Measurements from ENCODE around the gene SLC1A6.
"Not testable (repeated sequence)": the region's sequence is repeated elsewhere in the genome, so short reads cannot be mapped to it uniquely, and the experiment has no call there.

Gene SLC1A6

DNA sequence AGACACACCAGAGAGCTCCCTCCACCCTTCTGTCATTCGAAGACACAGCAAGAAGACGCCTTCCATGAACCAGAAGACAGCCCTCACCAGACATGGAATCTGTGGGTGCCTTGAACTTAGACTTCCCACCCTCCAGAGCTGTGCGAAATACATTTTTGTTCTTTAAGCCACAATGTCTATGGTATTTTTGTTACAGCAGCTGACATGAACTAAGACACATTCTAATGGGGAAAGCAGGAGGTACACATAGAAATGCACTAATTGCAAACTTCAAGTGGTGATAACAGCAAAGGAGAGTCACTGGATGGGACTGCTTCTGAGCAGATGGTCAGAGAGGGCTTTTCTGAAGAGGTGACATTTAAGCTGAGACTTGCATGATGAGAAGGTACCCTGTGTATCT lies 22.2 kb downstream of the SLC1A6 start:
- H3K27me3 ChIP-seq (ENCODE audit: insufficient read depth, low read length) = no peaks in the 10 kb centered on the region
- no peaks in the 10 kb centered on the region for H3K79me2 ChIP-seq (ENCODE audit: control insufficient read depth, insufficient read depth, low read length, unreplicated experiment)
- H3K4me3 ChIP-seq (ENCODE audit: low read depth, low read length) = no peak overlapping the region
- H3K36me3 ChIP-seq (ENCODE audit: insufficient read depth, low read length) = no peaks in the 10 kb centered on the region
- H2AFZ ChIP-seq (ENCODE audit: low read length, unreplicated experiment) = no peak overlapping the region
- no peak overlapping the region for H3K27ac ChIP-seq (ENCODE audit: low read depth, low read length)
- H3K4me1 ChIP-seq (ENCODE audit: control insufficient read depth, insufficient read depth, low read length, unreplicated experiment) = no peaks in the 10 kb centered on the region

DNA sequence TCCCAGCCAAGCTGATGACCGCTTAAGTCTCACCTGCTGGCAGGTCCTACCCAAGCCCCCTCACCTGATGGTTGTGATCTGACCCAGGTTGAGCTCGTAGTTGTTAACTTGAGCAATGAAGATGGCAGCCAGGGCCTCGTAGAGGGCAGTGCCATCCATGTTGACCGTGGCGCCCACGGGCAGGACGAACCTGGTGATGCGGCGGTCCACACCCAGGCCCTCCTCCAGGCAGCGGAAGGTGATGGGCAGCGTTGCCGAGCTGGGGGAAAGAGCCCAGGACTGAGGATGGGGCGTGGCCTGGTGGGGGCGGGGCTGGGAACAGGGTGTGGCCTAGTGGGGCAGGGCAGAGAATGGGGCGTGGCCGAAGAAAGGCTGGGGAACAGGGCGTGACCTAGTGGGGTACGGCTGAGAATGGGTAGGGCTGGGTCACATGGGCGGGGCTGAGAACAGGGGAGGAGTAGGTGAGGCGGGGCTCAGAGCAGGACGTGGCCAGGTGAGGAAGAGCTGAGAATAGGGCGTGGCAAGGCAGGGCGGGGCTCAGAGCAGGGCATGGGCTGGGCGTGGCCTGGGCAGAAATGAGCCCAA lies 25.5 kb downstream of the SLC1A6 start:
- Histone ChIP-seq H3K4me1 (ENCODE audit: control insufficient read depth, insufficient read depth, low read length, unreplicated experiment) (no peaks in the 10 kb centered on the region), H2AFZ (ENCODE audit: low read length, unreplicated experiment) (no peak overlapping the region), H3K36me3 (ENCODE audit: insufficient read depth, low read length) (no peaks in the 10 kb centered on the region), H3K4me3 (ENCODE audit: low read depth, low read length) (no peak overlapping the region), H3K79me2 (ENCODE audit: control insufficient read depth, insufficient read depth, low read length, unreplicated experiment) (no peaks in the 10 kb centered on the region), H3K27me3 (ENCODE audit: insufficient read depth, low read length) (no peaks in the 10 kb centered on the region), H3K27ac (ENCODE audit: low read depth, low read length) (no peak overlapping the region)

DNA sequence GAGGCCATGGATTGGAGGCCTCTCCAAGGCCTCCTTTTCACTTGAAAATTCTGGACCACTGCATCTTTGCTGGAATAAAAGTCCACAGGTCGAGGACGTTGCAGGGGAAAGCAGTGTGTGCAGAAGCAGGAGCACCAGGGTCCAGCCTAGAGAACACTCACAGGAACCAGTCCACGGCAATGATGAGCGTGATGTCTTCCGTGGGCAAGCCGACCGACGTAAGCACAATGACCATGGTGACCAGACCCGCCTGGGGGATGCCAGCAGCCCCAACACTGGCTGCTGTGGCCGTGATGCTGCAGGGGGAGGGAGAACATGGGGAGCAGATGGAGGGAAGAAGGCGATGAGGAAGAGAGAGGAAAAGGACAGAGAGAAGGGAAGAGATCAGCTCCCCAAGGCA lies 26.9 kb downstream of the SLC1A6 start:
- Histone ChIP-seq H3K27me3 (ENCODE audit: insufficient read depth, low read length) (no peaks in the 10 kb centered on the region), H2AFZ (ENCODE audit: low read length, unreplicated experiment) (no peak overlapping the region), H3K27ac (ENCODE audit: low read depth, low read length) (no peak overlapping the region), H3K4me3 (ENCODE audit: low read depth, low read length) (no peak overlapping the region), H3K4me1 (ENCODE audit: control insufficient read depth, insufficient read depth, low read length, unreplicated experiment) (no peaks in the 10 kb centered on the region), H3K79me2 (ENCODE audit: control insufficient read depth, insufficient read depth, low read length, unreplicated experiment) (no peaks in the 10 kb centered on the region), H3K36me3 (ENCODE audit: insufficient read depth, low read length) (no peaks in the 10 kb centered on the region)

DNA sequence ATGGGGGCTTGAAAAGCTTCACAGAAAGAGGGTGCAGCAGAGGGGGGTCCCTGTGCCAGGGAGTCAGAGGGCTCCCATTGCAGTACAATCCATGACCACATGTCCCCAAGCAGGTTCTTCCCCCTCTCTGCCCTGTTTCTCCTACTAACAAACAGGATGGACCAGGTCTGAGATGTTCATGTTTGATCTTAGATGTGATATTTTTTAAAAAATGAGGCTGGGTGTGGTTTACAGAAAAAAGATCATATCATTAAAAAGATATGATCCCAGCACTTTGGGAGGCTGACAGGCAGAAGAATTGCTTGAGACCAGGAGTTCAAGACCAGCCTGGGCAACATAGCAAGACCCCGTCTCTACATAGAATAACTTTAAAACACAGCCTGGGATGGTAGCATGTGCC lies 29.2 kb downstream of the SLC1A6 start:
- no peaks in the 10 kb centered on the region for H3K4me1 ChIP-seq (ENCODE audit: control insufficient read depth, insufficient read depth, low read length, unreplicated experiment)
- no peak overlapping the region for H3K4me3 ChIP-seq (ENCODE audit: low read depth, low read length)
- no peaks in the 10 kb centered on the region for H3K36me3 ChIP-seq (ENCODE audit: insufficient read depth, low read length)
- H3K27me3 ChIP-seq (ENCODE audit: insufficient read depth, low read length) = no peaks in the 10 kb centered on the region
- no peaks in the 10 kb centered on the region for H3K79me2 ChIP-seq (ENCODE audit: control insufficient read depth, insufficient read depth, low read length, unreplicated experiment)
- H3K27ac ChIP-seq (ENCODE audit: low read depth, low read length) = no peak overlapping the region
- no peak overlapping the region for H2AFZ ChIP-seq (ENCODE audit: low read length, unreplicated experiment)

DNA sequence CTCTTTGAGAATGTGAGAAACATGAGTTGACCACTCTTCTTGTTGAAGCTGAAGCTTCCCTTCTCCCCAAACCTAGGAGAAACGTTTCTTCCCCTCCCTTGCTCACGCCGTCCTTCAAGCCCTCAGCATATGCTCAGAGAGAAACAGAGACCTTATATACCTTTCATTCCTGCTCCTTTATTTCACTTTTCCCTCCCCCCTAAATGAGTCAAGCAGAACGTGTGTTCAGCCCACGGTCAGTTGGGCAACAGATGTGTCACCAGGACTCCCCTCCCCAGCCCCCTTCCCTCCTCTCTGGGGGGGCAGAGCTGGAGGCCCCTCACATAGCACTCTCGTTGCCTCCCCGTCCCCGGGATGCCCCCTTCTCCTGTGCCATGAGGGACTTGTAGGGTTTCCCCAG lies 29.8 kb downstream of the SLC1A6 start:
- Histone ChIP-seq H3K4me1 (ENCODE audit: control insufficient read depth, insufficient read depth, low read length, unreplicated experiment) (no peaks in the 10 kb centered on the region), H3K4me3 (ENCODE audit: low read depth, low read length) (no peak overlapping the region), H3K27ac (ENCODE audit: low read depth, low read length) (no peak overlapping the region), H3K36me3 (ENCODE audit: insufficient read depth, low read length) (no peaks in the 10 kb centered on the region), H3K79me2 (ENCODE audit: control insufficient read depth, insufficient read depth, low read length, unreplicated experiment) (no peaks in the 10 kb centered on the region), H3K27me3 (ENCODE audit: insufficient read depth, low read length) (no peaks in the 10 kb centered on the region), H2AFZ (ENCODE audit: low read length, unreplicated experiment) (no peak overlapping the region)

DNA sequence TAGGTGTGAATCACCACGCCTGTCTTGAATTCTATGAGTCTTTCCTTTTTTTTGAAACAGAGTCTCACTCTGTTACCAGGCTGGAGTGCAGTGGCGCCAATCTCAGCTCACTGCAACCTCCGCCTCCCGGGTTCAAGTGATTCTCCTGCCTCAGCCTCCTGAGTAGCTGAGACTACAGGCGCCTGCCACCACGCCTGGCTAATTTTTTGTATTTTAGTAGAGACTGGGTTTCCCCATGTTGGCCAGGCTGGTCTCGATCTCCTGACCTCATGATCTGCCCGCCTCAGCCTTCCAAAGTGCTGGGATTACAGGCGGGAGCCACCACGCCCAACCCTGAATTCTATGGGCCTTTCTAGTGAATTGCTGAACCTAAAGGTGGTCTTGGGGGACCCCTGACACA lies 30.3 kb downstream of the SLC1A6 start:
- H3K27me3 ChIP-seq (ENCODE audit: insufficient read depth, low read length); H3K36me3 ChIP-seq (ENCODE audit: insufficient read depth, low read length); H3K4me1 ChIP-seq (ENCODE audit: control insufficient read depth, insufficient read depth, low read length, unreplicated experiment); H3K27ac ChIP-seq (ENCODE audit: low read depth, low read length); H3K79me2 ChIP-seq (ENCODE audit: control insufficient read depth, insufficient read depth, low read length, unreplicated experiment); H3K4me3 ChIP-seq (ENCODE audit: low read depth, low read length); H2AFZ ChIP-seq (ENCODE audit: low read length, unreplicated experiment): not testable (repeated sequence)

DNA sequence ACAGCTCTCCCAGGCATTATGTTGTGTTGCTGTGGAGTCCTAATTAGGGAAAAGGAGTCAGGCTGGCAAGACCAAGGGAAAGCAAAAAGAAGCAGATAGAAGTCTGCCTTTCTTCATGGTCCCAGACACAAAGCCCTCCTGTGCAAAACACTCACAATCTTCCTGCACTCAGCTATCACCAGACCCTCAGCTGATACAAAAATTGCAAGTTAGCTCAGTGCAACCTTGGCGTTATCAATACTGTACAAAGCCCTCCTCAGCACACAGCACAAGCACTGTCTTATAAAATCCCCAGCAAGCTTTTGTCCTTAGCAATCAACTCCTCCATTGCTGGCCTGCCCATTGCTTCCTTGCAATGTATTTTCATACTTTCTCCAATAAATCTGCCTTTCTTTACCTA lies 35.2 kb downstream of the SLC1A6 start:
- no peak overlapping the region for H3K27ac ChIP-seq (ENCODE audit: low read depth, low read length)
- no peak overlapping the region for H2AFZ ChIP-seq (ENCODE audit: low read length, unreplicated experiment)
- no peaks in the 10 kb centered on the region for H3K36me3 ChIP-seq (ENCODE audit: insufficient read depth, low read length)
- peaks cover 3% of the 10 kb centered on the region for H3K4me1 ChIP-seq (ENCODE audit: control insufficient read depth, insufficient read depth, low read length, unreplicated experiment)
- H3K4me3 ChIP-seq (ENCODE audit: low read depth, low read length) = no peak overlapping the region
- H3K27me3 ChIP-seq (ENCODE audit: insufficient read depth, low read length) = no peaks in the 10 kb centered on the region
- no peaks in the 10 kb centered on the region for H3K79me2 ChIP-seq (ENCODE audit: control insufficient read depth, insufficient read depth, low read length, unreplicated experiment)

DNA sequence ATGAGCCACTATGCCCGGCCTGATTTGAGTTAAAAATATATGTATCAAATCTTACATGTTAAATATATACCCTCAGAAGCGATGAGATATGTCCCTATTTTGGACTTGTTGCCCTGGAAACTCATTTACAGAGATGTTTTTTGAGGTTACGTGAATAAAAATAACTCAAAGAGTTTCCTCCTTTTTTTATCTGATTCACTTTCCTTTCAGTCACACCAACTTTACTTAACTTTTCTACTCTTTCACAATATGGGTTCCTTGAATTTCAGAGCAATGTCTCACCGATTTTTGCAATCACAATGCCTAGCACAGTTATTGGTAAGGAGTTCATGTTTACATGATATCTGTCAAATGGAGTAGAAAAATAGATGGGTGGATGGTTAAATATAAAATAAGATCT lies 36.1 kb downstream of the SLC1A6 start:
- Histone ChIP-seq H3K27ac (ENCODE audit: low read depth, low read length) (peak overlapping the region; percentile 66), H2AFZ (ENCODE audit: low read length, unreplicated experiment) (no peak overlapping the region)

DNA sequence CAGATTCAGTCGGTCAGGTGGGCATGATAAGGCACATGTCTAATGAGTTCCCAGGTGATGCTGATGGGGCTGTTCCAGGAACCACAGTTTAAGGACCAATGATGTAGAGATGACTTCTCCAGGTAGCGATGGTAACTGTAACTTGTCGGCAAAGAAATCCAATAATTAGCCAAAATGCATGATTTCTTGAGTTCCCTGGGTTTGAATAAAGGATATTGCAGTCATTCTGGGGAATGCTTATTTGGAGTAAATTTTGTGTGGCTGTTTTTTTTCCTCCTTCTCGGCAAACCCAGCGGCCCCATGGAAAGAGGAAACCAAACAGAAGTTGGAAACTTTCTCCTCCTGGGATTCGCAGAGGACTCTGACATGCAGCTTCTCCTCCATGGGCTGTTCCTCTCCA lies 38.5 kb downstream of the SLC1A6 start, which contains the start of gene OR7C2:
Gene OR7C2 (plus strand): TSS at position 301 of the 400 bp plus-strand sequence. CDS start 0 bp downstream, at position 301.
- no peaks in the 10 kb centered on the region for H3K79me2 ChIP-seq (ENCODE audit: control insufficient read depth, insufficient read depth, low read length, unreplicated experiment)
- no peak within 1 kb of the TSS for H2AFZ ChIP-seq (ENCODE audit: low read length, unreplicated experiment)
- H3K27ac ChIP-seq (ENCODE audit: low read depth, low read length) = no peak within 1 kb of the TSS
- H3K4me3 ChIP-seq (ENCODE audit: low read depth, low read length) = no peak within 1 kb of the TSS
- H3K36me3 ChIP-seq (ENCODE audit: insufficient read depth, low read length) = no peaks in the 10 kb centered on the region
- peaks cover 3% of the 10 kb centered on the region for H3K4me1 ChIP-seq (ENCODE audit: control insufficient read depth, insufficient read depth, low read length, unreplicated experiment)
- H3K27me3 ChIP-seq (ENCODE audit: insufficient read depth, low read length) = peaks cover 2% of the 10 kb centered on the region

More for the DNA sequence above, 36.1 kb downstream of the SLC1A6 start:
- no peaks in the 10 kb centered on the region; the same call in 1 of the 2 replicates for H3K27me3 ChIP-seq (ENCODE audit: insufficient read depth, low read length)
- peaks cover 3% of the 10 kb centered on the region for H3K4me1 ChIP-seq (ENCODE audit: control insufficient read depth, insufficient read depth, low read length, unreplicated experiment)
- H3K36me3 ChIP-seq (ENCODE audit: insufficient read depth, low read length) = no peaks in the 10 kb centered on the region
- no peak overlapping the region for H3K4me3 ChIP-seq (ENCODE audit: low read depth, low read length)
- H3K79me2 ChIP-seq (ENCODE audit: control insufficient read depth, insufficient read depth, low read length, unreplicated experiment) = no peaks in the 10 kb centered on the region

DNA sequence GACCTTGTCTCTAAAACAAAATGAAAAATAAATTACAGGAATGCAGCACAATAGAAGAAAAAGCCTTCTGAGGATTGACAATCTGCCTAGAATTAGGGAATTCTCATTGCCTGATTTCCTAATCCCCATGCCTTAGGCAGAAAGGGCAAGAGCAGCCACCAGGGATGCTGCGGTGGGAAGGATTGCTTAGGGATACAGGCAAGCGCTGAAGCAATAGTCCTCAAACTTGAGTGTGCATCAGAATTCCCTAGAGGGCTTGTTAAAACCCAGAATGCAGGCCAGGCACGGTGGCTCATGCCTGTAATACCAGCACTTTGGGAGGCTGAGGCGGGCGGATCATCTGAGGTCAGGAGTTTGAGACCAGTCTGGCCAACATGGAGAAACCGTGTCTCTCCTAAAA lies 39.4 kb downstream of the SLC1A6 start:
- Histone ChIP-seq H3K36me3 (ENCODE audit: insufficient read depth, low read length) (no peaks in the 10 kb centered on the region), H3K27ac (ENCODE audit: low read depth, low read length) (no peak overlapping the region), H3K4me1 (ENCODE audit: control insufficient read depth, insufficient read depth, low read length, unreplicated experiment) (peaks cover 3% of the 10 kb centered on the region), H2AFZ (ENCODE audit: low read length, unreplicated experiment) (no peak overlapping the region), H3K79me2 (ENCODE audit: control insufficient read depth, insufficient read depth, low read length, unreplicated experiment) (no peaks in the 10 kb centered on the region), H3K4me3 (ENCODE audit: low read depth, low read length) (no peak overlapping the region), H3K27me3 (ENCODE audit: insufficient read depth, low read length) (peaks cover 4% of the 10 kb centered on the region)

DNA sequence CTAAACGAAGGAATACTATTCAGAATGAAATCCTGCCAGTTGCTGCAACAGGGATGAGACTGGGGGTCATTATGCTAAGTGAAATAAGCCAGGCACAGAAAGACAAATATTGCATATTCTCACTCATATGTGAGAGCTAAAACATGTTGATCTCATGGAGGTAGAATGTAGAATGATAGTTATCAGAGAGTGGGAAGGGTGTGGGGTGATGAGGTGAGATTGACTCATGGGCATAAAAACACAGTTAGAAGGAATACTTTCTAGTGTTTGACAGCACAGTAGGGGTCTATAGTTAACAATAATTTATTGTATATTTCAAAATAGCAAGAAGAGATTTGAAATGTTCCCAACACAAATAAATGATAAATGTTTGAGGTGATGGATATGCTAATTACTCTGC lies 46.2 kb downstream of the SLC1A6 start:
- H3K27ac ChIP-seq (ENCODE audit: low read depth, low read length) = no peak overlapping the region
- H3K36me3 ChIP-seq (ENCODE audit: insufficient read depth, low read length) = no peaks in the 10 kb centered on the region
- H3K27me3 ChIP-seq (ENCODE audit: insufficient read depth, low read length) = peaks cover 7% of the 10 kb centered on the region
- H3K4me1 ChIP-seq (ENCODE audit: control insufficient read depth, insufficient read depth, low read length, unreplicated experiment) = no peaks in the 10 kb centered on the region
- no peak overlapping the region for H2AFZ ChIP-seq (ENCODE audit: low read length, unreplicated experiment)
- H3K79me2 ChIP-seq (ENCODE audit: control insufficient read depth, insufficient read depth, low read length, unreplicated experiment) = no peaks in the 10 kb centered on the region
- H3K4me3 ChIP-seq (ENCODE audit: low read depth, low read length) = no peak overlapping the region

Data from ACC112 (cell line).